Measurements from ENCODE around the gene CCL23.

GRCh38 chr17:35968520-35969054 is 49.2 kb downstream of the CCL23 start:
- TF ChIP-seq CTCF (IDR thresholded peaks at IDR 0.05) (no peak), POLR2A (IDR thresholded peaks at IDR 0.05) (no peak)

Data from adrenal gland (tissue), 5 donors.